GM23338 (cell line): ENCODE measurements around the gene R3HDM2.

Experiments used
- CREB1 ChIP-seq: fragments of 250-450 bp; sonication (Bioruptor Pico); IDR thresholded peaks from 2 replicates; pipeline ENCODE4 v1.5.0; 2020; ENCODE audit warnings: low read depth, mild to moderate bottlenecking, moderate library complexity
- EZH2 ChIP-seq: fragments of 200-600 bp; sonication (generic); IDR thresholded peaks from one replicate; pipeline ENCODE4 v1.8.0; 2017; ENCODE audit warnings: antibody characterized with exemption, mild to moderate bottlenecking, low read depth; ENCODE audit not compliant: unreplicated experiment
- EZH2phosphoT487 ChIP-seq: fragments of 200-600 bp; sonication (generic); IDR thresholded peaks from one replicate; pipeline ENCODE4 v1.8.1; 2018; ENCODE audit warnings: antibody characterized with exemption; ENCODE audit not compliant: unreplicated experiment
- JUNB ChIP-seq: IDR thresholded peaks from one replicate; pipeline ENCODE4 v1.6.1; 2016; ENCODE audit warnings: antibody characterized with exemption; ENCODE audit not compliant: unreplicated experiment
- NANOG ChIP-seq: IDR thresholded peaks from 2 replicates; pipeline ENCODE4 v1.6.1; 2016; ENCODE audit warnings: antibody characterized with exemption, borderline replicate concordance
- POLR2AphosphoS5 ChIP-seq: IDR thresholded peaks from 2 replicates; pipeline ENCODE4 v1.6.1; 2016; ENCODE audit warnings: antibody characterized with exemption, low read depth
- REST ChIP-seq: IDR thresholded peaks from one replicate; pipeline ENCODE4 v1.6.1; 2018; ENCODE audit warnings: antibody characterized with exemption; ENCODE audit not compliant: unreplicated experiment
- STAT1 ChIP-seq: IDR thresholded peaks from one replicate; pipeline ENCODE4 v1.6.1; 2016; ENCODE audit warnings: antibody characterized with exemption; ENCODE audit not compliant: unreplicated experiment
- ZNF114 ChIP-seq: fragments of 250-450 bp; sonication (Bioruptor Pico); IDR thresholded peaks from 2 replicates; pipeline ENCODE4 v1.5.0; 2020; ENCODE audit warnings: mild to moderate bottlenecking, moderate library complexity
- TF ChIP-seq, protein P1 (sequence below), 2 experiments: fragments of 200-600 bp in 1 of 2; sonication (generic) in 1 of 2; conservative IDR thresholded peaks; 2 replicates each; pipeline versions ENCODE4 v1.5.1 to v1.6.1; 2016 to 2017; ENCODE audit warnings: antibody characterized with exemption in 2 of 2, low read depth in 2 of 2, mild to moderate bottlenecking in 2 of 2, moderate library complexity in 1 of 2
- TF ChIP-seq, protein P2 (sequence below): IDR thresholded peaks from 2 replicates; pipeline ENCODE4 v1.6.1; 2016; ENCODE audit warnings: antibody characterized with exemption

DNA sequence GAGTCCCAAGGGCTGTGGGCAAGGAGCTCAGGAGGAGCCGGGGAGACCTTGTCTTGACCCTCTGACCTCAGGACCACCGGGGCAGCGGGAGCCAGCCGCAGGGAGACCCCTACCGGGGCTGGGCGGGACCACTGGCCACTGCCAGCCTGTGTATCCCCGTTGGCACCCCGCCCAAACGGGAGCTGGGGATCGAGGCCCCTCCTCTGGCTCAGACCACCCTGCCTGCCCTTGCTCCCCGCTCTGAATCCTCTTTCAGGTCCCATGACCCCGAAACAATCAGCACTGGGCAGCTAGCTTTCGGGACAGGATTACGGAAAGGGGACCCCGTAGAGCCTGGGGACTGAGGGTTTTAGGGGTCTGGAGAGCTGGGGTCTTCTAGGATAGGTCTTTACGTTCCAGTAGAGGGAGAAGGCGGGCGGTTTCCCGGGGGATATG is 30.0 kb upstream of the R3HDM2 start:
- TF ChIP-seq, protein P1, sequence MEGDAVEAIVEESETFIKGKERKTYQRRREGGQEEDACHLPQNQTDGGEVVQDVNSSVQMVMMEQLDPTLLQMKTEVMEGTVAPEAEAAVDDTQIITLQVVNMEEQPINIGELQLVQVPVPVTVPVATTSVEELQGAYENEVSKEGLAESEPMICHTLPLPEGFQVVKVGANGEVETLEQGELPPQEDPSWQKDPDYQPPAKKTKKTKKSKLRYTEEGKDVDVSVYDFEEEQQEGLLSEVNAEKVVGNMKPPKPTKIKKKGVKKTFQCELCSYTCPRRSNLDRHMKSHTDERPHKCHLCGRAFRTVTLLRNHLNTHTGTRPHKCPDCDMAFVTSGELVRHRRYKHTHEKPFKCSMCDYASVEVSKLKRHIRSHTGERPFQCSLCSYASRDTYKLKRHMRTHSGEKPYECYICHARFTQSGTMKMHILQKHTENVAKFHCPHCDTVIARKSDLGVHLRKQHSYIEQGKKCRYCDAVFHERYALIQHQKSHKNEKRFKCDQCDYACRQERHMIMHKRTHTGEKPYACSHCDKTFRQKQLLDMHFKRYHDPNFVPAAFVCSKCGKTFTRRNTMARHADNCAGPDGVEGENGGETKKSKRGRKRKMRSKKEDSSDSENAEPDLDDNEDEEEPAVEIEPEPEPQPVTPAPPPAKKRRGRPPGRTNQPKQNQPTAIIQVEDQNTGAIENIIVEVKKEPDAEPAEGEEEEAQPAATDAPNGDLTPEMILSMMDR (conservative IDR thresholded peaks at IDR 0.05; ENCODE audit: low read depth in 2 of 2): peak; percentile 20 to 30; a peak in 2 of 4 replicates
- TF ChIP-seq EZH2phosphoT487: no peak
- TF ChIP-seq EZH2: no peak
- peak; percentile 23; the same call in 1 of the 2 replicates for TF ChIP-seq POLR2AphosphoS5
- TF ChIP-seq NANOG: no peak
- no peak for TF ChIP-seq CREB1 (CRISPR knock-in tag)
- TF ChIP-seq REST: no peak
- no peak for TF ChIP-seq JUNB
- TF ChIP-seq, protein P2, sequence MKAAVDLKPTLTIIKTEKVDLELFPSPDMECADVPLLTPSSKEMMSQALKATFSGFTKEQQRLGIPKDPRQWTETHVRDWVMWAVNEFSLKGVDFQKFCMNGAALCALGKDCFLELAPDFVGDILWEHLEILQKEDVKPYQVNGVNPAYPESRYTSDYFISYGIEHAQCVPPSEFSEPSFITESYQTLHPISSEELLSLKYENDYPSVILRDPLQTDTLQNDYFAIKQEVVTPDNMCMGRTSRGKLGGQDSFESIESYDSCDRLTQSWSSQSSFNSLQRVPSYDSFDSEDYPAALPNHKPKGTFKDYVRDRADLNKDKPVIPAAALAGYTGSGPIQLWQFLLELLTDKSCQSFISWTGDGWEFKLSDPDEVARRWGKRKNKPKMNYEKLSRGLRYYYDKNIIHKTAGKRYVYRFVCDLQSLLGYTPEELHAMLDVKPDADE: no peak
- no peak for TF ChIP-seq STAT1
- no peak for TF ChIP-seq ZNF114 (CRISPR knock-in tag)
